Measurements from ENCODE around the gene LRTM2. TPM values are rescaled to one million over a fixed set of nuclear protein-coding genes. Genes with fewer than 3 reads are reported as not detected.

LRTM2 gene
- not detected in 2 replicates for total RNA-seq (2012; rRNA removed)

GRCh38 chr12:1820191-1820895 lies at the start of gene LRTM2:
Gene LRTM2, plus strand, starts transcription at chr12:1820565. Its CDS starts 7,584 bp downstream, at chr12:1828149.
- H3K4me3 ChIP-seq (ENCODE audit: low read length), result no peak within 1 kb of the TSS
- H3K4me1 ChIP-seq (ENCODE audit: control insufficient read depth, insufficient read depth, low read length), result no peaks in the 10 kb centered on the region
- H3K9me3 ChIP-seq (replicated peaks; ENCODE audit: low read length), result no peaks in the 10 kb centered on the region
- peaks cover 84% of the 10 kb centered on the region for H3K27me3 ChIP-seq (ENCODE audit: control insufficient read depth, insufficient read depth, low read length)
- no peak within 1 kb of the TSS for H3K9ac ChIP-seq (ENCODE audit: low read depth, low read length)
- no peak within 1 kb of the TSS for H3K4me2 ChIP-seq (ENCODE audit: low read length)
- H3K36me3 ChIP-seq (ENCODE audit: insufficient read depth, low read length), result no peaks in the 10 kb centered on the region

GRCh38 chr12:1773937-1774655 lies 46.3 kb upstream of the LRTM2 start:
- Histone ChIP-seq H3K4me1 (ENCODE audit: control insufficient read depth, insufficient read depth, low read length) (peaks cover 32% of the 10 kb centered on the region), H3K27me3 (ENCODE audit: control insufficient read depth, insufficient read depth, low read length) (no peaks in the 10 kb centered on the region), H3K9ac (ENCODE audit: low read depth, low read length) (no peak overlapping the region), H3K4me3 (ENCODE audit: low read length) (no peak overlapping the region), H3K36me3 (ENCODE audit: insufficient read depth, low read length) (no peaks in the 10 kb centered on the region), H3K4me2 (ENCODE audit: low read length) (no peak overlapping the region), H3K9me3 (replicated peaks; ENCODE audit: low read length) (no peaks in the 10 kb centered on the region)

- Histone ChIP-seq H3K9ac (ENCODE audit: low read depth, low read length) (no peak overlapping the region), H3K27me3 (ENCODE audit: control insufficient read depth, insufficient read depth, low read length) (no peaks in the 10 kb centered on the region), H3K4me1 (ENCODE audit: control insufficient read depth, insufficient read depth, low read length) (peaks cover 46% of the 10 kb centered on the region), H3K9me3 (replicated peaks; ENCODE audit: low read length) (no peaks in the 10 kb centered on the region), H3K4me2 (ENCODE audit: low read length) (peak overlapping the region; percentile 29), H3K4me3 (ENCODE audit: low read length) (no peak overlapping the region), H3K36me3 (ENCODE audit: insufficient read depth, low read length) (peaks cover 5% of the 10 kb centered on the region)
Observed at GRCh38 chr12:1776170-1776921, 44.0 kb upstream of the LRTM2 start.

- no peaks in the 10 kb centered on the region for H3K27me3 ChIP-seq (ENCODE audit: control insufficient read depth, insufficient read depth, low read length)
- peaks cover 46% of the 10 kb centered on the region for H3K4me1 ChIP-seq (ENCODE audit: control insufficient read depth, insufficient read depth, low read length)
- H3K36me3 ChIP-seq (ENCODE audit: insufficient read depth, low read length), result peaks cover 8% of the 10 kb centered on the region
- peak overlapping the region; percentile 61 for H3K4me2 ChIP-seq (ENCODE audit: low read length)
- H3K9me3 ChIP-seq (replicated peaks; ENCODE audit: low read length), result no peaks in the 10 kb centered on the region
- H3K9ac ChIP-seq (ENCODE audit: low read depth, low read length), result no peak overlapping the region
- H3K4me3 ChIP-seq (ENCODE audit: low read length), result no peak overlapping the region
Observed at GRCh38 chr12:1777798-1778197, 42.6 kb upstream of the LRTM2 start.

GRCh38 chr12:1778911-1779310 lies 41.5 kb upstream of the LRTM2 start:
- Histone ChIP-seq H3K9ac (ENCODE audit: low read depth, low read length) (no peak overlapping the region), H3K4me2 (ENCODE audit: low read length) (no peak overlapping the region), H3K4me1 (ENCODE audit: control insufficient read depth, insufficient read depth, low read length) (peaks cover 46% of the 10 kb centered on the region), H3K9me3 (replicated peaks; ENCODE audit: low read length) (no peaks in the 10 kb centered on the region), H3K27me3 (ENCODE audit: control insufficient read depth, insufficient read depth, low read length) (no peaks in the 10 kb centered on the region), H3K36me3 (ENCODE audit: insufficient read depth, low read length) (peaks cover 12% of the 10 kb centered on the region), H3K4me3 (ENCODE audit: low read length) (no peak overlapping the region)

- H3K27me3 ChIP-seq (ENCODE audit: control insufficient read depth, insufficient read depth, low read length), result no peaks in the 10 kb centered on the region
- peaks cover 16% of the 10 kb centered on the region for H3K36me3 ChIP-seq (ENCODE audit: insufficient read depth, low read length)
Observed at GRCh38 chr12:1779783-1780182, 40.6 kb upstream of the LRTM2 start.

GRCh38 chr12:1781772-1782171 lies 38.6 kb upstream of the LRTM2 start:
- H3K27me3 ChIP-seq (ENCODE audit: control insufficient read depth, insufficient read depth, low read length), result no peaks in the 10 kb centered on the region
- H3K4me1 ChIP-seq (ENCODE audit: control insufficient read depth, insufficient read depth, low read length), result peaks cover 31% of the 10 kb centered on the region
- peaks cover 24% of the 10 kb centered on the region for H3K36me3 ChIP-seq (ENCODE audit: insufficient read depth, low read length)

More at GRCh38 chr12:1779783-1780182, 40.6 kb upstream of the LRTM2 start:
- Histone ChIP-seq H3K9me3 (replicated peaks; ENCODE audit: low read length) (no peaks in the 10 kb centered on the region), H3K4me2 (ENCODE audit: low read length) (peak overlapping the region; percentile 35), H3K4me1 (ENCODE audit: control insufficient read depth, insufficient read depth, low read length) (peaks cover 41% of the 10 kb centered on the region), H3K9ac (ENCODE audit: low read depth, low read length) (no peak overlapping the region), H3K4me3 (ENCODE audit: low read length) (no peak overlapping the region)

GRCh38 chr12:1782215-1782614 lies 38.1 kb upstream of the LRTM2 start:
- no peaks in the 10 kb centered on the region for H3K9me3 ChIP-seq (replicated peaks; ENCODE audit: low read length)
- H3K4me3 ChIP-seq (ENCODE audit: low read length), result no peak overlapping the region
- no peak overlapping the region for H3K9ac ChIP-seq (ENCODE audit: low read depth, low read length)
- peaks cover 26% of the 10 kb centered on the region for H3K4me1 ChIP-seq (ENCODE audit: control insufficient read depth, insufficient read depth, low read length)
- no peak overlapping the region for H3K4me2 ChIP-seq (ENCODE audit: low read length)
- H3K27me3 ChIP-seq (ENCODE audit: control insufficient read depth, insufficient read depth, low read length), result no peaks in the 10 kb centered on the region
- peaks cover 24% of the 10 kb centered on the region for H3K36me3 ChIP-seq (ENCODE audit: insufficient read depth, low read length)

More at GRCh38 chr12:1781772-1782171, 38.6 kb upstream of the LRTM2 start:
- Histone ChIP-seq H3K4me3 (ENCODE audit: low read length) (no peak overlapping the region), H3K4me2 (ENCODE audit: low read length) (no peak overlapping the region), H3K9ac (ENCODE audit: low read depth, low read length) (no peak overlapping the region), H3K9me3 (replicated peaks; ENCODE audit: low read length) (no peaks in the 10 kb centered on the region)

- H3K9ac ChIP-seq (ENCODE audit: low read depth, low read length), result no peak overlapping the region
- H3K9me3 ChIP-seq (replicated peaks; ENCODE audit: low read length), result no peaks in the 10 kb centered on the region
Observed at GRCh38 chr12:1787714-1788113, 32.7 kb upstream of the LRTM2 start.

GRCh38 chr12:1790444-1790843 lies 29.9 kb upstream of the LRTM2 start:
- Histone ChIP-seq H3K36me3 (ENCODE audit: insufficient read depth, low read length) (peaks cover 7% of the 10 kb centered on the region), H3K9ac (ENCODE audit: low read depth, low read length) (no peak overlapping the region), H3K4me1 (ENCODE audit: control insufficient read depth, insufficient read depth, low read length) (no peaks in the 10 kb centered on the region), H3K27me3 (ENCODE audit: control insufficient read depth, insufficient read depth, low read length) (no peaks in the 10 kb centered on the region), H3K4me2 (ENCODE audit: low read length) (no peak overlapping the region), H3K4me3 (ENCODE audit: low read length) (no peak overlapping the region), H3K9me3 (replicated peaks; ENCODE audit: low read length) (no peaks in the 10 kb centered on the region)

More at GRCh38 chr12:1787714-1788113, 32.7 kb upstream of the LRTM2 start:
- H3K4me1 ChIP-seq (ENCODE audit: control insufficient read depth, insufficient read depth, low read length), result no peaks in the 10 kb centered on the region
- no peak overlapping the region for H3K4me3 ChIP-seq (ENCODE audit: low read length)
- no peak overlapping the region for H3K4me2 ChIP-seq (ENCODE audit: low read length)
- H3K27me3 ChIP-seq (ENCODE audit: control insufficient read depth, insufficient read depth, low read length), result no peaks in the 10 kb centered on the region
- peaks cover 15% of the 10 kb centered on the region for H3K36me3 ChIP-seq (ENCODE audit: insufficient read depth, low read length)

- no peak overlapping the region for H3K9ac ChIP-seq (ENCODE audit: low read depth, low read length)
- H3K9me3 ChIP-seq (replicated peaks; ENCODE audit: low read length), result no peaks in the 10 kb centered on the region
- no peaks in the 10 kb centered on the region for H3K27me3 ChIP-seq (ENCODE audit: control insufficient read depth, insufficient read depth, low read length)
- H3K36me3 ChIP-seq (ENCODE audit: insufficient read depth, low read length), result peaks cover under 1% of the 10 kb centered on the region
- H3K4me2 ChIP-seq (ENCODE audit: low read length), result no peak overlapping the region
- peaks cover 6% of the 10 kb centered on the region for H3K4me1 ChIP-seq (ENCODE audit: control insufficient read depth, insufficient read depth, low read length)
- no peak overlapping the region for H3K4me3 ChIP-seq (ENCODE audit: low read length)
Observed at GRCh38 chr12:1791104-1791841, 29.1 kb upstream of the LRTM2 start.

Measured in skeletal muscle satellite cell (primary cell).